OCI-LY7 (cell line): ENCODE results near the gene HAUS2. TPM values are rescaled to one million over a fixed set of nuclear protein-coding genes. Genes with fewer than 3 reads are reported as not detected.

Experiments
- BruUV-seq: library from RNA; stranded (reverse); fragments of 400-500 nt; replicated peaks from 2 replicates; lab custom pipeline; 2021; lab: Mats Ljungman, UMichigan
- CTCF ChIA-PET: fragments of 300-600 bp; sonication (Branson Sonifier 250); formaldehyde crosslinking; loops from one replicate; lab custom pipeline; 2022; ENCODE audit warnings: antibody characterized with exemption; ENCODE audit not compliant: unreplicated experiment; lab: Charles Lee
- POLR2A ChIA-PET: fragments of 300-600 bp; sonication (Branson Sonifier 250); formaldehyde crosslinking; loops from one replicate; lab custom pipeline; 2022; ENCODE audit warnings: antibody characterized with exemption; lab: Charles Lee
- DNase-seq: peaks from one replicate; pipeline ENCODE4 v3.0.0-alpha.2; 2015; ENCODE audit warnings: low spot score
- H2AFZ ChIP-seq: fragments of 200-600 bp; sonication (generic), shearing (Covaris generic); 2 replicates; pipeline ENCODE4 v1.6.1; 2014; ENCODE audit warnings: mild to moderate bottlenecking, antibody characterized with exemption, low read length, moderate library complexity
- H3K27ac ChIP-seq: fragments of 200-600 bp; sonication (generic); 2 replicates; pipeline ENCODE4 v1.5.1; 2014; ENCODE audit warnings: mixed run types, low read depth, mild to moderate bottlenecking, moderate library complexity, low read length, inconsistent platforms; ENCODE audit not compliant: poor library complexity, severe bottlenecking
- H3K36me3 ChIP-seq: fragments of 200-600 bp; sonication (generic); 2 replicates; pipeline ENCODE4 v1.6.1; 2014; ENCODE audit warnings: mild to moderate bottlenecking, antibody characterized with exemption, low read length, moderate library complexity, mixed read lengths; ENCODE audit not compliant: insufficient read depth
- H3K4me1 ChIP-seq: fragments of 200-600 bp; sonication (generic); 2 replicates; pipeline ENCODE4 v1.5.1; 2014; ENCODE audit warnings: mild to moderate bottlenecking, low read length; ENCODE audit not compliant: insufficient read depth, poor library complexity, severe bottlenecking
- H3K4me2 ChIP-seq: fragments of 200-600 bp; sonication (generic); 2 replicates; pipeline ENCODE4 v1.6.1; 2014; ENCODE audit warnings: mild to moderate bottlenecking, low read length
- H3K4me3 ChIP-seq: fragments of 200-600 bp; sonication (generic); 2 replicates; pipeline ENCODE4 v1.5.1; 2014; ENCODE audit warnings: mild to moderate bottlenecking, low read depth, low read length; ENCODE audit not compliant: poor library complexity, severe bottlenecking
- H3K79me2 ChIP-seq: fragments of 200-600 bp; sonication (generic); 2 replicates; pipeline ENCODE4 v1.6.1; 2016; ENCODE audit warnings: low read depth, mild to moderate bottlenecking, low read length, moderate library complexity, mixed read lengths; ENCODE audit not compliant: insufficient read depth
- H3K9me2 ChIP-seq: fragments of 200-600 bp; sonication (generic); 2 replicates; pipeline ENCODE4 v1.6.1; 2016; ENCODE audit warnings: mild to moderate bottlenecking, low read length, mixed read lengths; ENCODE audit not compliant: insufficient read depth
- H3K9me3 ChIP-seq: fragments of 200-600 bp; sonication (generic); 2 replicates; pipeline ENCODE4 v1.6.1; 2014; ENCODE audit warnings: mild to moderate bottlenecking, mixed run types, low read length, mixed read lengths
- H4K20me1 ChIP-seq: fragments of 200-600 bp; sonication (generic); 2 replicates; pipeline ENCODE4 v1.6.1; 2014; ENCODE audit warnings: mild to moderate bottlenecking, antibody characterized with exemption, low read length, moderate library complexity, mixed read lengths; ENCODE audit not compliant: insufficient read depth
- EZH2phosphoT487 ChIP-seq: fragments of 200-600 bp; sonication (generic); IDR thresholded peaks from 2 replicates; pipeline ENCODE4 v1.6.1; 2018; ENCODE audit warnings: low read depth, borderline replicate concordance, mild to moderate bottlenecking, mixed run types, antibody characterized with exemption, low read length, moderate library complexity, mixed read lengths
- intact Hi-C: fragments of 100-400 bp; cut with micrococcal nuclease; formaldehyde crosslinking; loops from one replicate; pipeline ENCODE4 v1.10.0; 2022; ENCODE audit not compliant: unreplicated experiment
- total RNA-seq, 2 experiments: library from RNA; depleted of rRNA in 1 of 2; stranded (reverse); fragments of >200 nt in 1 of 2; shearing (Covaris generic) in 1 of 2; gene quantifications; 2 replicates each; pipeline ENCODE4 v1.2.3, GENCODE V29; 2014 to 2022
- TF ChIP-seq, protein P1 (sequence below): fragments of 200-600 bp; sonication (generic); conservative IDR thresholded peaks from 2 replicates; pipeline ENCODE4 v1.5.1; 2014; ENCODE audit warnings: mild to moderate bottlenecking, antibody characterized with exemption, low read length, moderate library complexity, mixed read lengths

Gene HAUS2
- total RNA-seq, 2 experiments from 2014 or later = 43.7 to 50.4 TPM

DNA sequence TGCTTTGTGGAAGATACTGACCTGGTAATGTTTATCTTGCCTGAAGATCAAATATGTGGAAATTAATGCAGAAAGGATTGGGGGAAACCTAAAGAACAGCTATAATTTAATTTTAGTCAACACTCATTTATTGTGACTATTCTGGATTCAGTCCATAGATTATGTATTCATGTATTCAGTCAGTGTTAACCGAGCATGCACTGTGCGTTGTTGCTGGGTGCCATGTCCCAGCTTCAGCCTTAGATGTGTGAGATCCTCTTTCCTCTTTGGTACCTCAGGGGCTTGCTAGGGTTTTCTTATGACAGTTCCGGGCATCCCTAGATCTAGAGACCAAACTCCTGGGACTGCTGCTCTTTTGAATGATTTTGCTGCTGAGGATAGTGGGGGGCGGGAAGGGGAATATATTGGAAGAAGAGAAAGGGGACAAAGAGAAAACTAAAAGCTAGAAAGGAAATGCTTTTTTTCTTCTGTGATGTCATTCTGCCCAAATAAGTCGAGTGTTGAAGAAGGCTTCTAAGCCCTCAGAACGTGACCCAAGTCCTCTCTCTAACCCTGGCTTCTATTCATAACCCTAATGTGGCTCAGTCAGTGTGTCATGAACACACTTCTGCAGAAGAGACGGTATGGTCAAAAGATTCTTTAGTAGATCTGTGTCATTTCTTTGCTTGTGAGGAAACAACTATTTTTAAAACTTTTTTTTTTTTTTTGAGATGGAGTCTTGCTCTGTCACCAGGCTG lies 60.3 kb downstream of the HAUS2 start:
- H3K4me2 ChIP-seq = peak overlapping the region; percentile 61
- H3K4me3 ChIP-seq = no peak overlapping the region
- BruUV-seq = no TSS peak
- peaks cover 55% of the 10 kb centered on the region for H3K4me1 ChIP-seq
- POLR2A ChIA-PET = interaction anchor here (0.6 to 1.4 kb wide), 7 partner anchors 11 to 104 kb away, joined by 3 to 4 read pairs (median 3); partner anchors contain the start of gene STARD9
- H3K27ac ChIP-seq = peak overlapping the region; percentile 83
- no peaks in the 10 kb centered on the region for H3K79me2 ChIP-seq
- H3K36me3 ChIP-seq = peaks cover 11% of the 10 kb centered on the region
- TF ChIP-seq, protein P1, sequence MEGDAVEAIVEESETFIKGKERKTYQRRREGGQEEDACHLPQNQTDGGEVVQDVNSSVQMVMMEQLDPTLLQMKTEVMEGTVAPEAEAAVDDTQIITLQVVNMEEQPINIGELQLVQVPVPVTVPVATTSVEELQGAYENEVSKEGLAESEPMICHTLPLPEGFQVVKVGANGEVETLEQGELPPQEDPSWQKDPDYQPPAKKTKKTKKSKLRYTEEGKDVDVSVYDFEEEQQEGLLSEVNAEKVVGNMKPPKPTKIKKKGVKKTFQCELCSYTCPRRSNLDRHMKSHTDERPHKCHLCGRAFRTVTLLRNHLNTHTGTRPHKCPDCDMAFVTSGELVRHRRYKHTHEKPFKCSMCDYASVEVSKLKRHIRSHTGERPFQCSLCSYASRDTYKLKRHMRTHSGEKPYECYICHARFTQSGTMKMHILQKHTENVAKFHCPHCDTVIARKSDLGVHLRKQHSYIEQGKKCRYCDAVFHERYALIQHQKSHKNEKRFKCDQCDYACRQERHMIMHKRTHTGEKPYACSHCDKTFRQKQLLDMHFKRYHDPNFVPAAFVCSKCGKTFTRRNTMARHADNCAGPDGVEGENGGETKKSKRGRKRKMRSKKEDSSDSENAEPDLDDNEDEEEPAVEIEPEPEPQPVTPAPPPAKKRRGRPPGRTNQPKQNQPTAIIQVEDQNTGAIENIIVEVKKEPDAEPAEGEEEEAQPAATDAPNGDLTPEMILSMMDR = no peak
- no peak for TF ChIP-seq EZH2phosphoT487
- no peaks in the 10 kb centered on the region for H4K20me1 ChIP-seq
- H3K9me2 ChIP-seq = no peaks in the 10 kb centered on the region
- CTCF ChIA-PET = no interaction called here
- DNase-seq = no peak
- intact Hi-C loops = loop anchor here (5.0 kb wide), 1 partner anchor 38 kb away; no protein-coding TSS in a partner anchor
- peaks cover 3% of the 10 kb centered on the region; the same call in 1 of the 2 replicates for H3K9me3 ChIP-seq
- H2AFZ ChIP-seq = no peak overlapping the region

GRCh38 chr15:42611532-42611931 lies 62.9 kb downstream of the HAUS2 start:
- POLR2A ChIA-PET = no interaction called here
- H4K20me1 ChIP-seq = no peaks in the 10 kb centered on the region
- no TSS peak for BruUV-seq

More at GRCh38 chr15:42611532-42611931, 62.9 kb downstream of the HAUS2 start:
- DNase-seq = no peak
- Histone ChIP-seq H3K4me2 (no peak overlapping the region), H3K9me3 (no peaks in the 10 kb centered on the region), H3K36me3 (peaks cover 1% of the 10 kb centered on the region; the same call in 1 of the 2 replicates), H3K4me3 (no peak overlapping the region), H3K4me1 (peaks cover 29% of the 10 kb centered on the region), H2AFZ (no peak overlapping the region), H3K27ac (no peak overlapping the region), H3K9me2 (no peaks in the 10 kb centered on the region), H3K79me2 (no peaks in the 10 kb centered on the region)
- intact Hi-C loops = no loop called here
- CTCF ChIA-PET = no interaction called here
- TF ChIP-seq, protein P1 = no peak
- TF ChIP-seq EZH2phosphoT487 = no peak
